ENCODE data around the gene TCF12.
A peak's percentile ranks its signal among the peaks of the same experiment; 100 is the strongest.

The TCF12 gene

DNA sequence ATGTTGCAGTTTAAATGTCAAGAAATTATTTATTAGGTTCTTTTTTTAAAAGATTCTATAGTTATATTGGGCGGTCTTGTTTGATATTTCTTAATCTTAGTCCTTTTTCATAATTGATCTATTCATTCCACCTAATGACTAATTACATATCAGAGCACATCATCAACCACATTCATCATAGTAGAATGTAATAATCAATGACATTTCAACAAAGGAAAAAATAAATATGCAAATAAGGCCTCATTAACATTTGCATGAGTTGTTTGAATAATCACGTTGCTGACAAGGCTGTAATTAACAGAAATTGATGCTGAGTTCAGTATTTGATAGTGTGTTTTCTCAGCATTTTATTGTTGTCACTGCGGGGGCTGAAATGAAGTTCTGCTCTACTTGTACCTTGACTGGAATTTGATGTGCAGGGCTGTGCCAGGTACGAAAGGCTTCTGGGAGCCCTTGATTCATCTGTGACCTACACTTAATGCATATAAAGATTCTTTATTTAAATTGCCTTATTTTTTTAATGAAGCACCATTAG, 215.7 kb downstream of the TCF12 start:
- TF ChIP-seq, protein P1, sequence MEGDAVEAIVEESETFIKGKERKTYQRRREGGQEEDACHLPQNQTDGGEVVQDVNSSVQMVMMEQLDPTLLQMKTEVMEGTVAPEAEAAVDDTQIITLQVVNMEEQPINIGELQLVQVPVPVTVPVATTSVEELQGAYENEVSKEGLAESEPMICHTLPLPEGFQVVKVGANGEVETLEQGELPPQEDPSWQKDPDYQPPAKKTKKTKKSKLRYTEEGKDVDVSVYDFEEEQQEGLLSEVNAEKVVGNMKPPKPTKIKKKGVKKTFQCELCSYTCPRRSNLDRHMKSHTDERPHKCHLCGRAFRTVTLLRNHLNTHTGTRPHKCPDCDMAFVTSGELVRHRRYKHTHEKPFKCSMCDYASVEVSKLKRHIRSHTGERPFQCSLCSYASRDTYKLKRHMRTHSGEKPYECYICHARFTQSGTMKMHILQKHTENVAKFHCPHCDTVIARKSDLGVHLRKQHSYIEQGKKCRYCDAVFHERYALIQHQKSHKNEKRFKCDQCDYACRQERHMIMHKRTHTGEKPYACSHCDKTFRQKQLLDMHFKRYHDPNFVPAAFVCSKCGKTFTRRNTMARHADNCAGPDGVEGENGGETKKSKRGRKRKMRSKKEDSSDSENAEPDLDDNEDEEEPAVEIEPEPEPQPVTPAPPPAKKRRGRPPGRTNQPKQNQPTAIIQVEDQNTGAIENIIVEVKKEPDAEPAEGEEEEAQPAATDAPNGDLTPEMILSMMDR (IDR thresholded peaks at IDR 0.05; ENCODE audit: control insufficient read depth, insufficient read depth, low read depth, low read length, missing control alignments): no peak
- H3K4me3 ChIP-seq (ENCODE audit: control insufficient read depth, low read depth, low read length): no peak overlapping the region
- no peak for DNase-seq (ENCODE audit: low read depth)

DNA sequence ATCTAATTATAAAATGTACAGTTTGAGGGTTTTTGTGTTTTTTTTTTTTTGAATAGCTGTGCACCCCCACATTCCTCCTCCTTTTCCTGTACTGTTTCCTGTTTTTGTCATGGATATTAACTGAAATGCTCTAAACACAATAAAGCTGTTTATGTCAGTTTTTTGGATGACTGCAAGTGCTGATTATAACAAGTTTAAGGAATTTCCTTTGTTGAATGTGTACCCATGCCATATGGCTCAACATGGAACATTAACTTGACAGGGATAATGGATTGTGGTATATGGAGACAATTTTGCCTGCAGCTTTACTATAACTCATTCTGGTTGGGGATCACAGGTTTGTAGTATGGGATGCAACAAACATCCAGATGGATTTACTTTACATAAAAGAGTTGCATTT, 216.4 kb downstream of the TCF12 start:
- TF ChIP-seq, protein P1 (IDR thresholded peaks at IDR 0.05; ENCODE audit: control insufficient read depth, insufficient read depth, low read depth, low read length, missing control alignments): no peak
- DNase-seq (ENCODE audit: low read depth): no peak
- no peak overlapping the region for H3K4me3 ChIP-seq (ENCODE audit: control insufficient read depth, low read depth, low read length)

DNA sequence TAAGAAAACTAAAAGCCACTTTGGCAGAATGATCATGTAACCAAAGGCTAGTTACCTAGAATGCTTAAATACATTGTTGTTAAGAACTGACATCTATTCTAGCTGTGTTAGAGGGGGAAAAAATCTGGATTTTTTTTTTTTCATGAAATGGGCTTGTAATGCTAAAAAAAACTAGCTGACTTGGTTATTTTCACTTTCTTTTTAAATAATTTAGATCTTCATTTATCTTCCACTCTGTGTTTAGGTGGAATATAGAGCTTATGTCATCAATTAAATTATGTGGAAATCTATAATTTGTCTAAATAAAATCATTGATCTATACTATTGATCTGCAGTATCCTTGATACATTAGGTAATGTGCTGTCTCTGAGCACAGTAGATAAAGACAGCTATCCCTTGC, 217.4 kb downstream of the TCF12 start:
- H3K4me3 ChIP-seq (ENCODE audit: control insufficient read depth, low read depth, low read length): no peak overlapping the region
- TF ChIP-seq, protein P1 (IDR thresholded peaks at IDR 0.05; ENCODE audit: control insufficient read depth, insufficient read depth, low read depth, low read length, missing control alignments): no peak
- DNase-seq (ENCODE audit: low read depth): no peak

DNA sequence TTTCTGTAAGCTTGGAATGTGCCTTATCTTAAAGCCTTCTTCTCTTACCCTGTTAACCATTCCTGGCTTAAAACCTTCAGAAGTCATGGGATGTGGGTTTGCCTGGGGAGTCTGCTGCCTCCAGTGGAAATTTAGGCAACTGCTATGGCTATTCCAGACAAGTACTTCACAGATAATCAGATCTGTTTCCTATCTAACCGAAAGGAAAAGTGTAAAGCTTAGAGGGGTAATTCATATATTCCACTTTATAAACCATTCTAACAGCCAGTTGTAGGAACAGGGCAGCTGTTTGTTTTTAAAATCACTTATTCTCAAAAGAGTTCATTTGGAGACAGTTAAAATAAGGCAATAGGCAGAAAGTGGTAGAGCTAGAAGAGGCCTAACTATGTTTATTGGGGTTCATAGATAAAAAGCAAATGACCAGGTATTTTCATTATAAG, 219.9 kb downstream of the TCF12 start:
- no peak for DNase-seq (ENCODE audit: low read depth)
- H3K4me3 ChIP-seq (ENCODE audit: control insufficient read depth, low read depth, low read length): no peak overlapping the region
- TF ChIP-seq, protein P1 (IDR thresholded peaks at IDR 0.05; ENCODE audit: control insufficient read depth, insufficient read depth, low read depth, low read length, missing control alignments): peak; percentile 80

DNA sequence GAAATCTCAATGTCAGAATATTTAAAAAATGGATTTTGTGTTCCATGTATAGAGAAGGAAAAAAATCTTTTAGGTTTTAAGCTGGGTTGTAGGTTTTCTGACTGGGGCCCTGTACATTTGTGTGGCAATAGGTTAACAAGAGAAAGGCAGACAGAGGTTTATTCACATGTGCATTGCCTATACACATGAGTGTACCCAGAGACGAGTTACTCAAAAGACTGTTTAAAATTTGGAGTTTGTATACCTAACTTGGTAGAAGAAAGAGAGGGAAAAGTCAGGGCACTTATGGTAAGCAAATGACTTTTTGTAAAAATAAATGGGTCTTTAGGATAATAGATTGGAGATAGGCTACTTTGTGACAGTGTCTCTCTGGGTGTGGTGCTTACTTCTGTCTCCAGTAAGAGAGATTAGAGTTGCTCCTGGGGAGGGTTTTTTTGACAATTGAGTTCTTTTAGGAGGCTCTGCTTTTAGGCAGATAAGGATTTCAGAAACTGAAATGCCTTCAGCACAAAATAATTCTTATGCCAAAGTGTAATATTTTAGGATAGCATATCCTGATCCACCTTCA, 225.2 kb downstream of the TCF12 start:
- DNase-seq (ENCODE audit: low read depth): no peak
- H3K4me3 ChIP-seq (ENCODE audit: control insufficient read depth, low read depth, low read length): no peak overlapping the region

DNA sequence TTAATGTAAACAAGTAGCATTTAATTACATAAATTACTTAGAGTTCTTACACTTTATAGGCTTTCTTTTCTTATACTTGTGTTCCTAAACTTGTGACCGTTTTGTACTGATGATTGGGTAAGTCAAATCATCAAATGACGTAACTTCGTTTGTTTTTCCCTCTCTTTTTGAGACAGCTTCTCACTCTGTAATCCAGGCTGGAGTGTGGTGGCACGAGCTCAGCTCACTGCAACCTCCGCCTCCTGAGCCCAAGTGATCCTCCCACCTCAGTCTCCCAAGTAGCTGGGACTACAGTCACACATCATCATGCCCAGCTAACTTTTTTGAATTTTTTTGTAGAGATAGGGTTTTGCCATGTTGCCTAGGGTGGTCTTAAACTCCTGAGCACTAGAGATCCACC, 226.0 kb downstream of the TCF12 start:
- DNase-seq (ENCODE audit: low read depth): no peak
- TF ChIP-seq, protein P1 (IDR thresholded peaks at IDR 0.05; ENCODE audit: control insufficient read depth, insufficient read depth, low read depth, low read length, missing control alignments): no peak
- no peak overlapping the region for H3K4me3 ChIP-seq (ENCODE audit: control insufficient read depth, low read depth, low read length)

More for the DNA sequence above, 225.2 kb downstream of the TCF12 start:
- TF ChIP-seq, protein P1 (IDR thresholded peaks at IDR 0.05; ENCODE audit: control insufficient read depth, insufficient read depth, low read depth, low read length, missing control alignments): no peak

All from AG09309 (cell line).